Stimulated activated CD8-positive, alpha-beta memory T cell treated with anti-CD3 and anti-CD28 coated beads, Interleukin-2, amount 100 ng/mL, for 48 hours (primary cell): ENCODE data around the gene SERPINE2.
"Not testable (repeated sequence)": the region's sequence is repeated elsewhere in the genome, so short reads cannot be mapped to it uniquely, and the experiment has no call there.

Source experiments
- DNase-seq, 2 donors: peaks; one replicate each; pipeline ENCODE4 v3.0.0-alpha.2; 2020; ENCODE audit warnings: low read depth in 2 of 2

Gene SERPINE2

DNA sequence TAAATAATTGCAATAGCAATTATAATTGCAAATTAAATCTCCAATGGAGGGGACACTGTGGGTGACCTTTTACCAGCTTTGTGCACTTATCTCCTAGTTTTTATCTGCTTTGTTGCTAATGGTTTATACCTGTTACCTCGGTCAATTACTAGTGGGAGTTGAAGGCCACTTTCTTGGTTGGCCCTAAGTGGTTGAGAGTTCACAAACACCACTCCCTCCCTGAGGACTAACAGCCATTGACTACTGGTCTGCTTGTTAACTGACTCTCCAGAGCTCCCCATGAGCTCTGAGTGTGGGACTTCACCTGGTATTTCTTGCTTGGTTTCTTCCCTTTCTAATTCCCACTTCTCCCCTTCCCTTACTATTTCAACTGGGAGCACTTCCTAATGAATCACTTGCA, 27.2 kb downstream of the SERPINE2 start:
- DNase-seq = no peak

DNA sequence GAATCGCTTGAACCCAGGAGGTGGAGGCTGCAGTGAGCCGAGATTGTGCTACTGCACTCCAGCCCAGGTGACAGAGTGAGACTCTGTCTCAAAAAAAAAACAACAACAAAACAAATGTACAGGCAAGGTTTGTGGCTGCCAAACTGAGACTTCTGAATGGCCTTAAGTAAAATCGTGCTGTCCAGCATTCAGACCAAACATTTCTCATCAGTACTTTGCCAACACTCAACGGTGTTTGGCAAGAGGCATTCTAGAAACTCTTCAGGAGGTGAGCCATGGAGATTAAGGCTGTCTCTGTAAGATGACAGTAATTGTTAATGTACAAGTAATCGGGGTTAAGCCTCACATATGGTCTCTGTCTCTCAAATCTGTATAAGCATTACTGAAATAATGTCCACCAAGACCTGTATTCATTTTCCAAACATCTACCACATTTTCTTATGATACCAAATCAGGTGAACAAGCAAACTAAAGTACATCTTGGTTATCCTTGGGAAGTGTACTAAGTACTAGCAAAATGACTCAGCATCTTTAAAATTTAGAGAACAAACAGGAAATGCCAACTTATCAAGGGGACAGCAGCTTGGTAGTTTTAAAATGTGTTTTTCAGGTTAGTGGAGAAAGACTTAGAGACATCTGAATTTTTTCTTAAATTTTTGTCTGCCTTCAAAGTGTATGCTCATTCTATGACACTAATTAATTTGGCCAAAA, 29.3 kb downstream of the SERPINE2 start:
- no peak for DNase-seq

DNA sequence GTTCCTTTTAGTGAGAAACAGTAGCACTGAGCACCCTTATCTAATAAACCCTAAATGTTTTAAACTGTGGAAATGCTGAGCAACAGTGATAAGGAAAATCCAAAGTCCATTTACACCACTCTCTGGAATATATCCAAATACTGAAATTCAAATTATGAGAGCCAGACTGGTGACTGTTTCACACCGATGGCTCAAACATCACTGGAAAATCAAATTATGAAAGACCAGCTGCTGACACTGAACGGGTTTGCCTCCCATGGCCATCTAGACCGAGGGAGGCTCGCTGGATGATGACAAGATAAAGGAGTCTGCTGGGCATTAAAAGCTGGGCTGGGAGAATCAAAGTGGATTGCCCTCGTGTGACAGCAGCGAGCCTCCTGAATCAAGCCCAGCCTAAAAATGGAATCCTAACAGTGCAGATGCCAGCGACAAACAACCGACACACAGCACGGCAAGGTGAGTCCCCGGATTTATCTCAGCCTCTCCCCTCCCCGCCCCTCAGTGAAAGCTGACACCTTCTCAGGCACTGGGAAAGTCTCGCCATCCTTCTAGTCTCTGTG, 30.3 kb downstream of the SERPINE2 start:
- DNase-seq = no peak

DNA sequence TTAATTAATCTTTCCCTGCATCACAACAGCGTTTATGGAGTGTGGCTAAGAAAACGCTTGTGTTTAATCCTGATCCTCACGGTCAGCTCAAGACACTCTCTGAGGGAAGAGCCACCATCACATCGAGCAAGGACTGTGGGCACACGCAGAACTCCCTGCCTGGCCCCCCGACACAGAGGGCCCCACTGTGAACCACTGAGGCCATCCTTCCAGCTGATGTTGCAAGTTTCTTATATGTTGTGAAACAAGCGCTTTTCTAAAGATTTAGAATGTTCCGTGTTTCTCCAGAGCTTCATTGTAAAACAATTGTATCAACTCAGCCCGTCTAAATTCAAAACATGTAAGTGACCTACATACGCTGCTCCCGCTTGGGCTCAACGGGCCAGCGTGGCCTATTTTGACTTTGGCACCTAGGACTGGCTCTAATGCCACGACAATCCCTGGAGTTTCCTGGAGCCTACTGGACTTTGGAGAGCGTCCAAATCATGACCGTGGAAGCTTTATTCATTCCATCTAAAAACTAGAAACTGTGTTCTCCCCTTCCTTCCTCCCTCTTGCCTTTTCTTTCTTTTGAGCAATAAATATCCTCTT, 34.9 kb downstream of the SERPINE2 start:
- DNase-seq = no peak

DNA sequence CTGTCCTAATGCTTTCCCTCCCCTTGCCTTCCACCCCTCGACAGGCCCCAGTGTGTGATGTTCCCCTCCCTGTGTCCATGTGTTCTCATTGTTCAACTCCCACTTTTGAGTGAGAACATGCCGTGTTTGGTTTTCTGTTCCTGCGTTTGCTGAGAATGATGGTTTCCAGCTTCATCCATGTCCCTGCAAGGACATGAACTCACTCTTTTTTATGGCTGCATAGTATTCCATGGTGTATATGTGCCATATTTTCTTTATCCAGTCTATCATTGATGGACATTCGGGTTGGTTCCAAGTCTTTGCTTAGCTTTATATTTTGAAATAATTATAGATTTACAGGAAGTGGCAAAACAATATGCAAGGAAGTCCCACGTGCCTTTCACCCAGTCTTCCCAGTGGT, 38.4 kb downstream of the SERPINE2 start:
- DNase-seq = not testable (repeated sequence)

DNA sequence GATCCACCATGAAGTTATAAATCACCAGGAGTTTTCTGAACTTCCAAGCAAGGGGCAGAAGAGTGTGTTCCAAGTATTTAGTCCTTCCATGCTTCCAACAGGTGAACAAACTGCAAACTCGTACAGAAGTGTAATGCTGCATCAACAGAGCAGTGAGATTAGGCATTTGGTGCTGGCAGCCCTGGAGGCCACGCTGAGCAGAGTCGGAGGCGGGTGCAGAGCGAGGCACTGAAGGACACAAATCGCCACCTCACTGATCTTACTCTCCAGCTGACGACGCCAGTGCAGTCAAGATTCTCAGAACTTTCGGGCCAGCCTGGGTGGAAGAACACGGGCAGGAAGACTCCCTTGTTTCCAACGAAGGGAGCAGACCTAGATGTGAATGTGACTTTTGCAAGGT, 39.2 kb downstream of the SERPINE2 start:
- DNase-seq = no peak

DNA sequence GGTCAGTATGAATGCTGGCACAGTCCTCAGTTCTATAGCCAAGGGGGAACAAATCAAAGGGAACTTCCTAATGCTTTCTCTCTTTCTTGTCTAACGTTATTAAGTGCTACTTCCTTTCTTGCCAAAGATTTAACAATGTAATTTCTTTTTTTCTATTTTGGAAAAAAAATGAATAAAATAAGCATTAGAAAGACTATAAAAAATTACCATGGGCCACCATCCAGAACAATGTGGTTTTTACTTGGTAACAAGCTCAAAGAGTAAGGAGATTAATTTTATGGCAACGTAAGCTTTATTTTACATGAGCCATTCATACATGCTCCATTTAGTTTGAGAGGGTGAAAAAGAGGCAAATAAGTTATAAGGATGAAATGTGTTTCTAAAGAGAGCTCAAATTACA, 40.1 kb downstream of the SERPINE2 start:
- no peak for DNase-seq

DNA sequence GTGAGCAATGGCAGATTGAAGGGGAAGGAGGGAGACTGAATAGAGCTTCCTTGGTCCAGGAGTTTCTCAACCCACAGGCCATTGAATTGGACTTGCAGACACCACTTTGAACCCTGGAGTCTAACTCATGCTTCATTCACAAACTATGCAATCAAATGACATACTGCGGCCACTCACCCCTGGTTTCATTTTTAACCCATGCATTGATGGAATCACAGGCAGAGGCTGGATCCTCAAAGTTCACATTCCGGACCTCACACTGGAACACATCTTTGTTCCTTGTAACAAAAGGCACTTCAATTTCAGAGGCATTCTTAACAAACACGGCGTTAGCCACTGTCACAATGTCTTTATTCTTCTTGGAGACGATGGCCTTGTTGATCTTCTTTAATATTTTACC, 41.1 kb downstream of the SERPINE2 start:
- no peak for DNase-seq

DNA sequence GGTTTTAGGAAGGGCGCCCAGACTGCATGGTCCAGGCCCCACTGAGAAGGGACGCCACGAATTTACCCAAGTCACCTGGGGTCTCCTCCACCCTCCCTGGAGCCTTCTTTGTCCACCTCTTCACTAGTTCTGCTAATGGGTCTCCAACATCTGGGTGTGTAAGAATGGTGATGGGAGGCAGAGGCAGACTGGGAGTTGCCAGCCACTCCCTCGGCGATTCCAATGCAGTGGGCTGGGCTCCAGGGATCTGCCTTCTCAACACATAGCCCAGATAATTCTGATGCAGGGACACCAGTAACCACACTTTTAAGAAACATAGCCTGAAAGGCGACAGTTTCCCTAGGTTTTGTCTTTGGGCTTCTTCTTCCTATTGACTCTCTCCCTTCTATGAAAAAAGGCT, 42.7 kb downstream of the SERPINE2 start:
- DNase-seq = no peak

DNA sequence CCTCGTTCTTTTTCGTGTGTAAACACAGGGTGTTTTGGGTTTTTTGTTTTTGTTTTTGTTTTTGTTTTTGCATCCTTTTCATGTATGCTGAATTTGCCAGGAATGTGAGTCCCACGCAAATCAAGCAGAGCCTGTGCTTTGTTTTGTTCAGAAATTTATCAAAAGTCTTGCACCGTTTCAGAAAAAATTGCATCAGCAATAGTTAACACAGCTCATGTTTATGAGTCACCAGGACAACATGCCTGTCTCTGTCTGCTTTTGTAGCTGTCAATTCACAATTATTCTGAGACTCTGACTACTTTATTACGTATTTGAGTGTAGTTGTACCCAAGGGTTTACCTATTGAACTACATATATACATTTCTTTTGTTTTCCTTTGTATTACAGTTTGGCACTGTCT, 43.5 kb downstream of the SERPINE2 start:
- DNase-seq = no peak

DNA sequence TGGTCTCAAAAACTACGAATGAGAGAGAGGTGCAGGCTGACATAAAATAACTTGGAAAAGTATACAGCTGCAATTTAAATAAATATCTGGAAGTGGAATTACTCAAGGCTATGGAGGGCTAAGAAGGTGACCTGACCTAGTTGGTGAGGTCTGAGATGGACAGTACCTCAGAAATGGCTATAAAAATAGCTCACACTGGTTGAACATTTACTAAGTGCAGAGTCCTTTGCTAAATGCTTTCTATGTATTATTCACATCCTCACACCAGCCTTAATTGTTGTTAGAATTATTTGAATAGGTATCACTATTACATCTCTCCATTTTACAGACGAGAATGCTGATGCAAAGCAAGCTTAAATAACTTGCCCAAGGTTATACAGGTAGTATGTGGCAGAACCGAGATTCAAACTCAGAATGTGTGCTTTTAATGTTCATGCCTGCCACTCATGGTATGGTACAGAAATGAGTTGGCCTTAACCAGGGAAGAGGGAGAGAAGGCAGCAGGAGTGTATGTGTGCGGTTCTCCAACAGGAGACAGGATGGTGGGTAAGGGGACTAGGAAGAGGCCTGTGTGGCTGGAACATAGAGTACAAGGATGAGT, 44.4 kb downstream of the SERPINE2 start:
- no peak for DNase-seq

DNA sequence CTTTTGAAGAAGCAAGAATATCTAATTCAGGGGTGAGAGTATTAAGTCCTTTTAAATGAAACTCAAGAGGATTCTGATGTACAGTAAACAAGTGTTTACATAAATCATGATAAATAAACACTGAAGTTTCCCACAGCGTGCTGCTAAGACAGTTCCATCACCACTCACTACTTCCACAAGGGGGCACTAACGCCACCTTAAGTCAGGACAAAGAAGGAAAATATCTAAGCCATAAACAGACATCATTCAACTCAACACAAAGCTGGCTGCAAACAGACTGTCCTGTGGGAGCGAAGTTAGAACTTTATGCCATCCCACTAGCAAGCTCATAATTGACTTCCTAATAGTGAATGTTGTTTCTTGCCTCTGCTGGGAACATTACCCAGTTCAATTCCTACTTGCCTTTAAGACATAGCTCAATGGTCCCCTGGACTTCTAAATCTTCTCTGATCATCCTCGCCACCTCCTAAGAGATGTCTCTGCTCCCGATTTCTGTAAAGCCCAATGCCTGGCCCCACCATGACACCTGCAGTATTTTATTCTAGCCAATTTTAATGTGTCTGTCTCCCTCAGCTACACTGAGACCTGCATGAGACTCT, 45.4 kb downstream of the SERPINE2 start:
- DNase-seq = peak; percentile 10 to 36

GRCh38 chr2:223991611-223992010, 47.5 kb downstream of the SERPINE2 start:
- no peak for DNase-seq

DNA sequence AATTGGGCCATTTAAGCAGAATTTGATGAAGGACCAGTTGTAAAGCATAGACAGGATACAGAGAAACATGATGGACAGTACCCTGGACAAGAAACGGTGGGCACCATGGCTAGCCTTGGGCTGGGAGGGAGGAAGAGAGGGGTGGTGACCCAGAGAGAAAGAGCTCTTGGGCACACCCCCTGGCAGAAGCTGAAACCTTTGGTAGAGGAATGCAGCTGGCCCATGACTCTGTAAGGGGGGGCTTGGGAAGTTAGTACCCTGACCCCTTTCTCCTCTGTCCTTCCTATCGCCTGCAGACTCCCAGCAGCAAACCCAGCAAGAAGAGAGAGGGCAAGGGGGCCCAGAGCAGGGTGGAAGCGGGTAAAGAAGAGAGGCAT, 49.2 kb downstream of the SERPINE2 start:
- DNase-seq = no peak

DNA sequence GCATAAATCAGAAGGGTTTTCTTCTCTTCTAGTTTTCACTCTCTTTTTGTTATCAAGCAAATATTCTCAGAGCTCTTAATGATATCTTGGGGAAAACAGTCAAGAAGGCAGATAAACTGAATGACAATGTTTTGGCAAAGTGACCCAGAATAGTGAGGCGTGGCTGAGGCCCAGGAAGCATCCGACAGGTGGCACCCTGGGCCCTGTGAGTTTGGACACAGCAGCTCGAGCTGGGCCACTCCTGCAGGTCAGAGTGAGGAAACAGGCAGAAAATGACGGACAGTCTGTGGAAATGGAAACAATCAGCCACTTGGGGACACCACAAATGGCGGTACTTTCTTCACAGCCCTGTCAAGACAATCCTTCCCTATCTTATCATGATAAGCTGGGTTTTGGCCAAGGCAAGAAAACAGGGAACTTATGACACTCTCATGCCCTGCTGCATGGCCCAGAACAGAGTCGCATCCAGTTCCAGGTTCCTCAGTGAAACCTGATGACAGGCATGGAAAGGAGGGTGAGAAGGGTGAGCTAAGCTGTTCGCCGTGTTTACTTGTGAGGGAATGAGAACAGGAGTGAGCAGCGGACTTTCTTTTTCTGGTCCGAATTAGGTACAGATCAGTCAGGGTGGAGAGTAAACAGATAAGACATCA, 49.8 kb downstream of the SERPINE2 start:
- no peak for DNase-seq

GRCh38 chr2:223981241-223981640, 57.8 kb downstream of the SERPINE2 start:
- DNase-seq = no peak

GRCh38 chr2:223980803-223981202, 58.3 kb downstream of the SERPINE2 start:
- DNase-seq = no peak

- no peak for DNase-seq
These were observed 58.7 kb downstream of the SERPINE2 start for GRCh38 chr2:223980397-223980735.

GRCh38 chr2:223979730-223980396, 59.2 kb downstream of the SERPINE2 start:
- no peak for DNase-seq

DNA sequence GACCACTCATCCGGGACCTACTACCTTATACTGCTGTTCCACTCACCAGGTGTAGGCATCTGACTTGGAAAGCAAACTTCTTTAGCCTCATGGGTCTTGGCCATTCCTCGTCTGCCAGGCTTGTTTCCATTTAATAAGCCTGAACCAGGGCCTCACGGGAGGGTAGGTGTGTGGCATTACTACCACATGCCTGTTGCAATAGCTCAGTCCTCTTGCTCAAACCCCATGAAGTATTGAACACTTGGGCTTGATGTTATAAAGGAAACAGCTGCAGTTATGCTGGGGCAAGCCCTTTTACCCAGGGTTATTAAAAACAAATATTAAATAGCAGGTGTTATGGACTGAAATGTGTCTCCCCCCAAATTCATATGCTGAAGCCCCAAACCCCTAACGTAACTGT, 60.6 kb downstream of the SERPINE2 start:
- DNase-seq = no peak

GRCh38 chr2:223976635-223977226, 62.4 kb downstream of the SERPINE2 start:
- no peak for DNase-seq
